Panc1 (cell line): Measurements from ENCODE around the gene FCHSD2. TPM values are rescaled to one million over a fixed set of nuclear protein-coding genes. Genes with fewer than 3 reads are reported as not detected.

Experiments used
- ATAC-seq: fragments of 200-7000 bp; cut with Tn5 transposase; 2 replicates; pipeline ENCODE4 v1.9.1; 2020; ENCODE audit warnings: mild to moderate bottlenecking, moderate library complexity
- BruUV-seq: library from RNA; stranded (reverse); fragments of 400-500 nt; replicated peaks from 2 replicates; lab custom pipeline; 2021; lab: Mats Ljungman, UMichigan
- CTCF ChIA-PET: fragments of 300-600 bp; sonication (Branson Sonifier 250); formaldehyde crosslinking; loops from one replicate; lab custom pipeline; 2022; ENCODE audit warnings: antibody characterized with exemption; lab: Charles Lee
- POLR2A ChIA-PET: fragments of 300-600 bp; sonication (Branson Sonifier 250); formaldehyde crosslinking; loops from one replicate; lab custom pipeline; 2022; ENCODE audit warnings: antibody characterized with exemption; lab: Charles Lee
- DNase-seq: peaks from one replicate; pipeline ENCODE4 v3.0.0-alpha.2; 2010; ENCODE audit warnings: low read depth, low spot score
- H3K27ac ChIP-seq: 2 replicates; pipeline ENCODE4 v1.5.1; 2011; ENCODE audit warnings: mild to moderate bottlenecking, low read length, inconsistent platforms
- H3K27me3 ChIP-seq: fragments of 200-500 bp; sonication (Bioruptor generic); 2 replicates; pipeline ENCODE4 v1.6.0; 2014; ENCODE audit warnings: low read length, inconsistent platforms; ENCODE audit not compliant: control insufficient read depth, insufficient read depth
- H3K36me3 ChIP-seq: fragments of 200-500 bp; sonication (Bioruptor generic); 2 replicates; pipeline ENCODE4 v1.5.1; 2014; ENCODE audit warnings: inconsistent platforms, mild to moderate bottlenecking, low read length, moderate library complexity; ENCODE audit not compliant: control insufficient read depth, insufficient read depth
- H3K4me1 ChIP-seq: 2 replicates; pipeline ENCODE4 v1.5.1; 2011; ENCODE audit warnings: inconsistent platforms, mild to moderate bottlenecking, low read length, moderate library complexity; ENCODE audit not compliant: control insufficient read depth, insufficient read depth
- H3K4me3 ChIP-seq, 2 experiments: 2 replicates each; pipeline ENCODE4 v1.5.1; 2011 to 2012; ENCODE audit warnings: low read depth in 2 of 2, low read length in 2 of 2, mild to moderate bottlenecking in 2 of 2, inconsistent platforms in 1 of 2, moderate library complexity in 1 of 2
- H3K9me3 ChIP-seq: fragments of 200-500 bp; sonication (Bioruptor generic); 2 replicates; pipeline ENCODE4 v1.5.1; 2014; ENCODE audit warnings: low read depth, mild to moderate bottlenecking, inconsistent platforms, low read length, moderate library complexity; ENCODE audit not compliant: control insufficient read depth, insufficient read depth
- POLR2AphosphoS5 ChIP-seq: IDR thresholded peaks from 2 replicates; pipeline ENCODE4 v1.6.1; 2012; ENCODE audit warnings: mild to moderate bottlenecking, low read depth, low read length, moderate library complexity
- SIN3A ChIP-seq: IDR thresholded peaks from 2 replicates; pipeline ENCODE4 v1.6.1; 2012; ENCODE audit warnings: low read depth, mild to moderate bottlenecking, low read length, moderate library complexity, borderline replicate concordance; ENCODE audit not compliant: insufficient read depth
- TCF7L2 ChIP-seq: IDR thresholded peaks from 2 replicates; pipeline ENCODE4 v1.6.1; 2011; ENCODE audit warnings: mild to moderate bottlenecking, low read depth, low read length, inconsistent platforms
- in situ Hi-C: cut with HindIII; loops from 2 replicates; pipeline ENCODE4 v1.10.0; 2016; ENCODE audit warnings: low sequenced_read_pairs, low pct_unique_long_range_greater_than_20kb
- intact Hi-C: fragments of 100-400 bp; cut with micrococcal nuclease; formaldehyde crosslinking; loops from one replicate; pipeline ENCODE4 v1.10.0; 2022; ENCODE audit not compliant: unreplicated experiment
- total RNA-seq: library from RNA; stranded (reverse); gene quantifications from one replicate; pipeline ENCODE4 v1.2.1, GENCODE V29; 2021; ENCODE audit not compliant: unreplicated experiment
- TF ChIP-seq, protein P1 (sequence below): fragments of 450-650 bp; IDR thresholded peaks from 2 replicates; pipeline ENCODE4 v1.5.1; 2017; ENCODE audit warnings: mild to moderate bottlenecking
- TF ChIP-seq, protein P2 (sequence below), 2 experiments: IDR thresholded peaks; 2 replicates each; pipeline ENCODE4 v1.6.1; 2011 to 2012; ENCODE audit warnings: low read depth in 2 of 2, control low read depth in 1 of 2, low read length in 1 of 2, mild to moderate bottlenecking in 1 of 2, moderate library complexity in 1 of 2; ENCODE audit not compliant: insufficient read depth in 1 of 2

FCHSD2 gene
- total RNA-seq, 1 experiment from 2014 or later: 31.8 TPM

DNA sequence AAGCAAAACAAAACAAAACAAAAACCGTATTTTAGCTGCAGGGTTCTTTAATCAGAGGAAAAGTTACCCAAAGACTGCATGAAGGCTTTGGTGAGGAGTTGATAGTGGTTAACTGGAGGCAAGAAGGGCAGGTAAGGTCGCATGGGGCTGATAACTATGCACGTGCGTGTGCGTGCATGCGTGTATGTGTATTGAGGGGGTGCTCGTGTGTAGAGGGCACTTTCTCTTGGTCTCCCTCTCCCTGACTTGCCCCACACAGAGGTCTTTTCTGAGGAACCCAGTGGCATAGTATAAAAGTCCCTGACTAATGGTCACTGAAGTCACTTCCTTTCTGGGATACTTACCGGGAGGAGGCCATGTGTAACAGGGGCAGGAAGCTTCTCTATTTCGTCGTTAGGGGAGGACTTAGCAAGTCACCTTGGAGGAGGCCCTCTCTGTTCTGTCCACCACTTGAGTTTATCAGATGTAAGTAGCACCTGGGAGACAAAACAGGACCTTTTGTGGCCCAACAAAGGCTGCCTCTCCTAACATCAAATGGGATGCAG, 20.1 kb upstream of the FCHSD2 start:
- no peak overlapping the region for H3K27ac ChIP-seq
- intact Hi-C loops (no loop called here), in situ Hi-C loops (no loop called here)
- ChIA-PET POLR2A (no interaction called here), CTCF (no interaction called here)
- no peaks in the 10 kb centered on the region for H3K4me1 ChIP-seq
- no peaks in the 10 kb centered on the region; the same call in 1 of the 2 replicates for H3K27me3 ChIP-seq
- H3K9me3 ChIP-seq: no peaks in the 10 kb centered on the region
- BruUV-seq: no TSS peak
- DNase-seq (no peak), ATAC-seq (no peak)
- TF ChIP-seq, protein P1, sequence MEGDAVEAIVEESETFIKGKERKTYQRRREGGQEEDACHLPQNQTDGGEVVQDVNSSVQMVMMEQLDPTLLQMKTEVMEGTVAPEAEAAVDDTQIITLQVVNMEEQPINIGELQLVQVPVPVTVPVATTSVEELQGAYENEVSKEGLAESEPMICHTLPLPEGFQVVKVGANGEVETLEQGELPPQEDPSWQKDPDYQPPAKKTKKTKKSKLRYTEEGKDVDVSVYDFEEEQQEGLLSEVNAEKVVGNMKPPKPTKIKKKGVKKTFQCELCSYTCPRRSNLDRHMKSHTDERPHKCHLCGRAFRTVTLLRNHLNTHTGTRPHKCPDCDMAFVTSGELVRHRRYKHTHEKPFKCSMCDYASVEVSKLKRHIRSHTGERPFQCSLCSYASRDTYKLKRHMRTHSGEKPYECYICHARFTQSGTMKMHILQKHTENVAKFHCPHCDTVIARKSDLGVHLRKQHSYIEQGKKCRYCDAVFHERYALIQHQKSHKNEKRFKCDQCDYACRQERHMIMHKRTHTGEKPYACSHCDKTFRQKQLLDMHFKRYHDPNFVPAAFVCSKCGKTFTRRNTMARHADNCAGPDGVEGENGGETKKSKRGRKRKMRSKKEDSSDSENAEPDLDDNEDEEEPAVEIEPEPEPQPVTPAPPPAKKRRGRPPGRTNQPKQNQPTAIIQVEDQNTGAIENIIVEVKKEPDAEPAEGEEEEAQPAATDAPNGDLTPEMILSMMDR: no peak
- TF ChIP-seq, protein P2, sequence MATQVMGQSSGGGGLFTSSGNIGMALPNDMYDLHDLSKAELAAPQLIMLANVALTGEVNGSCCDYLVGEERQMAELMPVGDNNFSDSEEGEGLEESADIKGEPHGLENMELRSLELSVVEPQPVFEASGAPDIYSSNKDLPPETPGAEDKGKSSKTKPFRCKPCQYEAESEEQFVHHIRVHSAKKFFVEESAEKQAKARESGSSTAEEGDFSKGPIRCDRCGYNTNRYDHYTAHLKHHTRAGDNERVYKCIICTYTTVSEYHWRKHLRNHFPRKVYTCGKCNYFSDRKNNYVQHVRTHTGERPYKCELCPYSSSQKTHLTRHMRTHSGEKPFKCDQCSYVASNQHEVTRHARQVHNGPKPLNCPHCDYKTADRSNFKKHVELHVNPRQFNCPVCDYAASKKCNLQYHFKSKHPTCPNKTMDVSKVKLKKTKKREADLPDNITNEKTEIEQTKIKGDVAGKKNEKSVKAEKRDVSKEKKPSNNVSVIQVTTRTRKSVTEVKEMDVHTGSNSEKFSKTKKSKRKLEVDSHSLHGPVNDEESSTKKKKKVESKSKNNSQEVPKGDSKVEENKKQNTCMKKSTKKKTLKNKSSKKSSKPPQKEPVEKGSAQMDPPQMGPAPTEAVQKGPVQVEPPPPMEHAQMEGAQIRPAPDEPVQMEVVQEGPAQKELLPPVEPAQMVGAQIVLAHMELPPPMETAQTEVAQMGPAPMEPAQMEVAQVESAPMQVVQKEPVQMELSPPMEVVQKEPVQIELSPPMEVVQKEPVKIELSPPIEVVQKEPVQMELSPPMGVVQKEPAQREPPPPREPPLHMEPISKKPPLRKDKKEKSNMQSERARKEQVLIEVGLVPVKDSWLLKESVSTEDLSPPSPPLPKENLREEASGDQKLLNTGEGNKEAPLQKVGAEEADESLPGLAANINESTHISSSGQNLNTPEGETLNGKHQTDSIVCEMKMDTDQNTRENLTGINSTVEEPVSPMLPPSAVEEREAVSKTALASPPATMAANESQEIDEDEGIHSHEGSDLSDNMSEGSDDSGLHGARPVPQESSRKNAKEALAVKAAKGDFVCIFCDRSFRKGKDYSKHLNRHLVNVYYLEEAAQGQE (IDR thresholded peaks at IDR 0.05; ENCODE audit: insufficient read depth in 1 of 2, low read depth in 2 of 2, low read length in 1 of 2): no peak
- TF ChIP-seq SIN3A (no peak), POLR2AphosphoS5 (no peak), TCF7L2 (no peak)
- H3K36me3 ChIP-seq: no peaks in the 10 kb centered on the region
- H3K4me3 ChIP-seq: no peak overlapping the region

DNA sequence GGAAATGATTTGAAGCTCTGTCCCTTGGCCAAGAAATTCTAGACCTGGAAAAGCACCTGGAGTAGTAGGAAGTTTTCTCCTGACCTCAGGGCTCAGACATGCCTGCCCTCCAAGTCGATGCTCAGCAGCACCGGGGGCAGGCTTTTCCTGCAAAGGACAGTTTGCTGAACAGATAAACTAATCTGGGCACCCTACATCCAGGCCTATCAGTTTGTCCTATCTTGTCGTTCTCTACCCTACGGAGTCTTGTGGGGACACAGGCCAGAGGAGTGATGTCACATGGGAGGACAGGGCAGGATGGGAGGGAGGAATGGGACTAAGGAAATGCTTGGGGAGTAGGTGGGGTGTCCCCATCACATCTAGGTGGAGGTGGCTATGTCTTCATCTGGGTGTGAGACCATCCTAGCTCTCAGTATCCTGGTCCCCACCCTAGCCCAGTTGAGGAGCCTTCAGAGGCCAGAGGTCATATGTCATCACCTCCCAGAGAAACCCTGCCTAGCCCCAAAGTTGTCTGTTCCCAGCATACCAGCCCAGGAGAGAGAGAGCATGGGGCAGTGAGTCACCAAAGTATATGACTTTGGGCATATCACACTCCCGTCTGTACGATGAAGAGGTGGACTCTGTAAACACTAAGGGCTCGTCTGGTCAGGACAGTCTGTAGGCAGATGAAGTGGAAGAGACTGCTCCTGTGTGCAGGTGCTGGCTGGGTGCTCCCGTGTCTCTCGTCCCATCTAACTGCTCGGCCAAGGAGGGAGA, 18.1 kb upstream of the FCHSD2 start:
- H3K27me3 ChIP-seq: no peaks in the 10 kb centered on the region; the same call in 1 of the 2 replicates
- no peak overlapping the region for H3K27ac ChIP-seq
- no peak overlapping the region for H3K4me3 ChIP-seq
- no peak for DNase-seq
- no peak for ATAC-seq
- no peaks in the 10 kb centered on the region for H3K9me3 ChIP-seq
- H3K36me3 ChIP-seq: no peaks in the 10 kb centered on the region
- BruUV-seq: no TSS peak
- TF ChIP-seq, protein P1: no peak
- no peak for TF ChIP-seq SIN3A
- no peak for TF ChIP-seq POLR2AphosphoS5
- TF ChIP-seq, protein P2 (IDR thresholded peaks at IDR 0.05; ENCODE audit: insufficient read depth in 1 of 2, low read depth in 2 of 2, low read length in 1 of 2): no peak
- no peak for TF ChIP-seq TCF7L2
- intact Hi-C loops: no loop called here
- in situ Hi-C loops: no loop called here
- POLR2A ChIA-PET: interaction anchor here (0.5 kb wide), 1 partner anchor 15 kb away, joined by 6 read pairs; no protein-coding TSS in a partner anchor
- CTCF ChIA-PET: no interaction called here
- H3K4me1 ChIP-seq: no peaks in the 10 kb centered on the region
